NT2/D1 (cell line): ENCODE measurements around the gene AKAP6.

Experiments
- SUZ12 ChIP-seq: IDR thresholded peaks from 2 replicates; pipeline ENCODE4 v1.6.1; 2011; ENCODE audit not compliant: insufficient read length, insufficient read depth; ENCODE audit errors: extremely low read depth
- YY1 ChIP-seq: IDR thresholded peaks from 2 replicates; pipeline ENCODE4 v1.6.1; 2011; ENCODE audit not compliant: insufficient read length, insufficient read depth

GRCh38 chr14:32607399-32607798 is 278.3 kb downstream of the AKAP6 start:
- TF ChIP-seq YY1 (no peak), SUZ12 (no peak)
